NOMO-1 treated with dmso at 0.1 percent for 144 hours (cell line): ENCODE results near the gene USHBP1.

Experiments used
- DNase-seq: peaks from one replicate; lab custom pipeline; 2025; ENCODE audit not compliant: unreplicated experiment; lab: John Stamatoyannopoulos, UW

USHBP1 gene

DNA sequence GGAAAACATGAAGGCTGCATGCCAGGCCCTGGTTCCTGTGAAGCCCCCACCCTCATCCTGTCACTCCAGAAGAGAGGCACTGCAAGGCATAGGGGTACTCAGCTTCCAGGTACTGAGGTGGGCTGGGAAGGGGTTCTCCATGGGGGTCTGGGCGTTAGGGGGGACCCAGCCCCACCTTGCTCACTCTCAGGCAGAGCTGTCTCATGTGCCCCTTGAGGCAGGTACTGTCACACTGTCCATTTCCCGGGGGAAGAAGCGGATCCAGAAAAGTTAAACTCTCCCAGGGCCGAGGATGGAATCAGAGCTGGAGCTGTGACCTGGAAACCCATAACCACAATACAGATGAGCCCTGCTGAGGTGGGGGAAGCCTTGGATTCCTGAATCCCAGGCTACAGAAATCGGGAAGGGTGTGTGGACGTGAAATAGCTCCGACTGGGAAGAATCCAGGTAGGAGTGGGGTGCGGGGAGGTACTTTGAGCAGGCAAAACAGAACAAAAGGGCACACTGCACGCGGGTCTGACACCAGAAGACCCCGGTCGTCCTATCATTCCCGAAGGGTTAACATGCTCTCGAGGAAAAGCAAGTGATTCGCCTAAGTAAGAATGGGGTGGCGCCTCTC is 49.9 kb downstream of the USHBP1 start:
- DNase-seq, result no peak

GRCh38 chr19:17213334-17213733 is 51.2 kb downstream of the USHBP1 start:
- DNase-seq, result no peak

DNA sequence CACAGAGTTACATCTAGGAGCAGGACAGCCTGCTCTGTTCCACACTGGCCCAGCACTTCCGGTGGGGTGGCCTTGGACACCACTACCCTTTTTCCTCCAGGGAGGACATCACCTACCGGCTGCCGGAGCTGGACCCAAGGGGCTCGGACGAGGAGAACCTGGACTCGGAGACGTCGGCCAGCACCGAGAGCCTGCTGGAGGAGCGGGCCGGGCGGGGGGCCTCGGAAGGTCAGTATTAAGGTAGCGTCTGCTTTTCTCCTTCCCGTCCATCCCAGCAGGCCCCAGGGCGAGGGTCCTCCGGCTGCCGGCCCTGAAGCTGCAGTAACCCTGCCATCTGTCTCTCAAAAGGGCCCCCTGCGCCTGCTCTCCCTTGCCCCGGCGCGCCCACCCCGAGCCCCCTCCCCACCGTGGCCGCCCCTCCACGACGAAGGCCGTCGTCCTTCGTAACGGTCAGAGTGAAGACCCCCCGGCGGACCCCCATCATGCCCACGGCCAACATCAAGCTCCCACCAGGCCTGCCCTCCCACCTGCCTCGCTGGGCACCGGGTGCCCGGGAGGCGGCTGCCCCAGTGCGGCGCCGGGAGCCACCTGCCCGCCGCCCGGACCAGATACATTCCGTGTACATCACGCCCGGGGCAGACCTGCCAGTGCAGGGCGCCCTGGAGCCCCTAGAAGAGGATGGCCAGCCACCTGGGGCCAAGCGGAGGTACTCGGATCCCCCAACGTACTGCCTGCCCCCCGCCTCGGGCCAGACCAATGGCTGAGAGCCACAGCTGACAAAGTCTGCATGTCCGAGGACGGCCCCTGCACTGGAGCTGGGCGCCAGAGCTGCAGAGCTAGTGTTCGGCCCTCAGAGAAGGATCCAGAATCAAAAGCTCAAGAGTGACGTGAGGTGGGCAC is 52.7 kb downstream of the USHBP1 start:
- DNase-seq, result no peak

DNA sequence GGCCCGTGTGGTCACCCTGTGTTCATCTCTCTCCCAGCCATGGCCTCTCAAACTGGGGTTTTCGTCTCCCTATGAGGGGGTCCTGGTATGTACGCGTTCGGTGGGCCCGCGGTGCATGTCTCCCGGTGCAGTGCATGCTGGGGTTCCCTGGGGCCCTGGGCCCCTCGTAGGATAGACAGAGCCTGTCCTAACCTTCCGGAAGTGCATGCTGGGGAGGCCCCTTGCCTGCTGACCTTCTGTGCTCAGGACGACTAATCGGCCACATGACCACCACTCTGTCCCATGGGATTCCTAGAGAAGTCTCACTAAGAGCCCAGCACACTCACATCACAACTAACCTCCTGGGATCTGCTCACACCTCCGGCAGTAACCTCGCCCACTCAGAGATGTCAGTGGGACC is 54.2 kb downstream of the USHBP1 start:
- no peak for DNase-seq

- DNase-seq, result no peak
Observed at GRCh38 chr19:17209126-17210036, 55.2 kb downstream of the USHBP1 start.

- no peak for DNase-seq
Observed at GRCh38 chr19:17206736-17207581, 57.6 kb downstream of the USHBP1 start.

GRCh38 chr19:17205237-17206140 is 59.1 kb downstream of the USHBP1 start:
- DNase-seq, result no peak

DNA sequence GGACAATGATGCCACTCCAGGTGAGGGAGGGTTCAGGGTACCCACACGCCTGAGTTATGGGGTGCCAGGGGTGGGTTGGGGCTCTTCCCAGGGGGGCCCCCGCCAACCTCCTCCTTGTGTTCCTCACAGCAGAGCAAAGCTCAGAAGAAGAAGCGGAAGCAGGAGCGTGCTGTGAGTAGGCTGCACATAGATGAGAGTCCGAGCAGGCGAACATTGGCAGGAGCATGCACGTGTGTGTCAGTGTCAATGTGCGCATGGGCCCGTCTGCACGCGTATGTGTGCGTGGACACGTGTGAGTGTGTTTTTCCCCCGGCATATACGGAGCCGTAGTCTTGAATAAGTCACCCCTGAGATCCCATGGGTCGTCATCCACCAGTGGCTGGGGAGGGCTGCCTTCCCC is 61.8 kb downstream of the USHBP1 start:
- no peak for DNase-seq

GRCh38 chr19:17202249-17202648 is 62.3 kb downstream of the USHBP1 start:
- DNase-seq, result no peak

DNA sequence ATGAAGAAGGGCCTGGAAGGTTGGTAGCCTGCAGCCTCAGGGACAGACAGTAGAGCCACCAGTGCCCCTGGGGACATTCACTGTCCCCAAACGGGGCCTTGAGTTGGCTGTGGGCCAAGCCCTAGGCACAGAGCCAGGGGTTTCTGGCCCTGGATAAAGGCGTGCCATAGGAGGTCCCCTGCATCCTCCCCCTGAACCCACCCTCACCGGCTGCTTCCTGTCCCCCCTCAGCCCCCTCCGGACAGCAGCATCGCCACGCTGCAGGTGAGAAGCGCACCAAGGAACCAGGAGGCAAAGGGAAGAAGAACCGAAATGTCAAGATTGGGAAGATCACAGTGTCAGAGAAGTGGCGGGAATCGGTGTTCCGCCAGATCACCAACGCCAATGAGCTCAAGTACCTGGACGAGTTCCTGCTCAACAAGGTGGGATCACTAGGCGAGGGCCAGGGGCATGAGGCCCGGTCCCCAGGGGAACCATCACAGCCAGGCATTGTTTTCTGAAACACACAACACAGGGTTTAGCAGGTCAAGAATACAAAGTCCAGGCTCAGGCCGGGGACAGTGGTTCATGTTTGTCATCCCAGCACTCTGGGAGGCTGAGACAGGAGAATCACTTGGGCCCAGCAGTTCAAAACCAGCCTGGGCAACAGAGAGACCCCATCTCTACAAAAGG is 64.0 kb downstream of the USHBP1 start:
- no peak for DNase-seq
